H1 (cell line): Measurements from ENCODE around the gene PPIL6.

ENCODE experiments used
- BACH1 ChIP-seq: IDR thresholded peaks from 2 replicates; pipeline ENCODE4 v1.6.1; 2012; ENCODE audit warnings: low read length, improper control_type of control experiment
- CHD1 ChIP-seq: IDR thresholded peaks from 2 replicates; pipeline ENCODE4 v1.6.1; 2012; ENCODE audit warnings: low read depth, low read length, improper control_type of control experiment
- HDAC2 ChIP-seq, 2 experiments: fragments of 300-600 bp in 1 of 2; sonication (generic) in 1 of 2; IDR thresholded peaks; 2 replicates each; pipeline ENCODE4 v1.6.1; 2011 to 2012; ENCODE audit warnings: low read depth in 2 of 2, low read length in 2 of 2, mild to moderate bottlenecking in 2 of 2, moderate library complexity in 2 of 2, borderline replicate concordance in 1 of 2, inconsistent platforms in 1 of 2
- POLR2A ChIP-seq, 2 experiments: IDR thresholded peaks; 1 replicate in 1 of 2; 2 replicates in 1 of 2; pipeline ENCODE4 v1.6.1; 2011; ENCODE audit warnings: low read depth in 2 of 2, low read length in 2 of 2, mild to moderate bottlenecking in 2 of 2; ENCODE audit errors: control extremely low read depth in 1 of 2
- SP1 ChIP-seq: IDR thresholded peaks from 2 replicates; pipeline ENCODE4 v1.6.1; 2011; ENCODE audit warnings: low read depth, low read length
- SRF ChIP-seq: IDR thresholded peaks from 2 replicates; pipeline ENCODE4 v1.6.1; 2011; ENCODE audit warnings: mild to moderate bottlenecking, low read depth, low read length, moderate library complexity
- TAF1 ChIP-seq: IDR thresholded peaks from 2 replicates; pipeline ENCODE4 v1.6.1; 2011; ENCODE audit warnings: mild to moderate bottlenecking, low read depth, low read length
- ZNF274 ChIP-seq: IDR thresholded peaks from 2 replicates; pipeline ENCODE4 v1.7.0; 2012; ENCODE audit warnings: low read length, borderline replicate concordance; ENCODE audit errors: extremely low read depth
- TF ChIP-seq, protein P1 (sequence below), 3 experiments: IDR thresholded peaks; 1 replicate in 2 of 3; 2 replicates in 1 of 3; pipeline versions ENCODE4 v1.5.1 to v1.6.1; 2011; ENCODE audit warnings: low read length in 3 of 3, mild to moderate bottlenecking in 3 of 3, inconsistent platforms in 2 of 3, low read depth in 1 of 3, moderate library complexity in 1 of 3; ENCODE audit not compliant: insufficient read depth in 1 of 3; ENCODE audit errors: control extremely low read depth in 1 of 3

DNA sequence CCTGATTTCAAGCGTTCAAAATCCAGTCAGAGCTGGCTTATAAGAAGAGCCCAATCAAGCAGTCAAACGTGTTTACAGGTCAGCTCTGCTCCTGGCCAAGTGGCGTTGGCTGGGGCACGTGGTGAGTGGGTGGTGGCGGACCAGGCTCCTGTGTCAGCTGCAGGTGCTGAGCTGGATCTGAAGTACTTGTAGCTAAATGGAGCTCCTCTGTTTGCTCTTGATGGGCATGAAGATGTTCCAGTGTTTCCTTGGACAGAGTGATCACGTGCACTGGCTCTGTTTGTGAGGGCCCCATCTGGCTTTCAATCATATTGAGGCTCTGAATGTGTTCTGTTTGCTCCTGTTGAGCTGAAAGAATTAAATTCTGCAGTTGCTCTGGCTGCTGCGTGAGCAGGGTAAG, 25.3 kb upstream of the PPIL6 start:
- no peak for TF ChIP-seq POLR2A (IDR thresholded peaks at IDR 0.05; ENCODE audit: control extremely low read depth in 1 of 2, low read depth in 2 of 2, low read length in 2 of 2)
- no peak for TF ChIP-seq TAF1
- no peak for TF ChIP-seq CHD1
- TF ChIP-seq SRF, result no peak
- TF ChIP-seq ZNF274, result no peak
- TF ChIP-seq, protein P1, sequence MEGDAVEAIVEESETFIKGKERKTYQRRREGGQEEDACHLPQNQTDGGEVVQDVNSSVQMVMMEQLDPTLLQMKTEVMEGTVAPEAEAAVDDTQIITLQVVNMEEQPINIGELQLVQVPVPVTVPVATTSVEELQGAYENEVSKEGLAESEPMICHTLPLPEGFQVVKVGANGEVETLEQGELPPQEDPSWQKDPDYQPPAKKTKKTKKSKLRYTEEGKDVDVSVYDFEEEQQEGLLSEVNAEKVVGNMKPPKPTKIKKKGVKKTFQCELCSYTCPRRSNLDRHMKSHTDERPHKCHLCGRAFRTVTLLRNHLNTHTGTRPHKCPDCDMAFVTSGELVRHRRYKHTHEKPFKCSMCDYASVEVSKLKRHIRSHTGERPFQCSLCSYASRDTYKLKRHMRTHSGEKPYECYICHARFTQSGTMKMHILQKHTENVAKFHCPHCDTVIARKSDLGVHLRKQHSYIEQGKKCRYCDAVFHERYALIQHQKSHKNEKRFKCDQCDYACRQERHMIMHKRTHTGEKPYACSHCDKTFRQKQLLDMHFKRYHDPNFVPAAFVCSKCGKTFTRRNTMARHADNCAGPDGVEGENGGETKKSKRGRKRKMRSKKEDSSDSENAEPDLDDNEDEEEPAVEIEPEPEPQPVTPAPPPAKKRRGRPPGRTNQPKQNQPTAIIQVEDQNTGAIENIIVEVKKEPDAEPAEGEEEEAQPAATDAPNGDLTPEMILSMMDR (IDR thresholded peaks at IDR 0.05; ENCODE audit: control extremely low read depth in 1 of 3, insufficient read depth in 1 of 3, low read depth in 1 of 3, low read length in 3 of 3), result no peak
- no peak for TF ChIP-seq BACH1
- TF ChIP-seq HDAC2 (IDR thresholded peaks at IDR 0.05; ENCODE audit: borderline replicate concordance in 1 of 2, low read depth in 2 of 2, low read length in 2 of 2), result no peak
- TF ChIP-seq SP1, result no peak
